GM12878 (cell line): Measurements from ENCODE around the gene SBF1.

Experiments used
- CBFB ChIP-seq: IDR thresholded peaks from 2 replicates; pipeline ENCODE4 v1.6.1; 2016; ENCODE audit warnings: antibody characterized with exemption, low read depth
- CTCF ChIP-seq, 3 experiments: IDR thresholded peaks in 2 of 3; conservative IDR thresholded peaks in 1 of 3; 2 replicates each; pipeline ENCODE4 v1.5.1; 2011; ENCODE audit warnings: low read depth in 3 of 3, low read length in 3 of 3, mild to moderate bottlenecking in 3 of 3, control low read depth in 2 of 3, moderate library complexity in 2 of 3, inconsistent platforms in 1 of 3, mixed read lengths in 1 of 3; ENCODE audit not compliant: control insufficient read depth in 2 of 3, insufficient read depth in 1 of 3; ENCODE audit errors: extremely low read depth in 1 of 3
- EP300 ChIP-seq, 2 experiments: fragments of 150-350 bp in 1 of 2; IDR thresholded peaks; 2 replicates each; pipeline ENCODE4 v1.6.1; 2011 to 2012; ENCODE audit warnings: low read depth in 2 of 2, low read length in 2 of 2, borderline replicate concordance in 1 of 2, improper control_type of control experiment in 1 of 2, inconsistent platforms in 1 of 2; ENCODE audit not compliant: control insufficient read depth in 1 of 2
- ESRRA ChIP-seq: IDR thresholded peaks from 2 replicates; pipeline ENCODE4 v1.6.1; 2012; ENCODE audit warnings: mild to moderate bottlenecking, low read length, improper control_type of control experiment
- MYC ChIP-seq: IDR thresholded peaks from 2 replicates; pipeline ENCODE4 v1.6.1; 2011; ENCODE audit warnings: mild to moderate bottlenecking, low read length, moderate library complexity, inconsistent platforms; ENCODE audit not compliant: insufficient read depth, insufficient replicate concordance, insufficient read length, severe bottlenecking
- NRF1 ChIP-seq: conservative IDR thresholded peaks from 2 replicates; pipeline ENCODE4 v1.6.1; 2011; ENCODE audit warnings: mild to moderate bottlenecking, low read depth, low read length, improper control_type of control experiment
- SIN3A ChIP-seq: IDR thresholded peaks from 2 replicates; pipeline ENCODE4 v1.6.1; 2012; ENCODE audit warnings: low read depth, low read length, improper control_type of control experiment
- SMARCA5 ChIP-seq: fragments of 450-650 bp; IDR thresholded peaks from 2 replicates; pipeline ENCODE4 v1.6.1; 2017; ENCODE audit warnings: mild to moderate bottlenecking
- TARDBP ChIP-seq: IDR thresholded peaks from 2 replicates; pipeline ENCODE4 v1.6.1; 2016; ENCODE audit warnings: borderline replicate concordance
- YY1 ChIP-seq: IDR thresholded peaks from 2 replicates; pipeline ENCODE4 v1.6.1; 2011; ENCODE audit warnings: low read depth, mild to moderate bottlenecking, low read length
- ZBTB33 ChIP-seq: fragments of 450-650 bp; IDR thresholded peaks from 2 replicates; pipeline ENCODE4 v1.6.1; 2017; ENCODE audit warnings: mild to moderate bottlenecking
- ZNF274 ChIP-seq: IDR thresholded peaks from one replicate; pipeline ENCODE4 v1.8.0; 2011; ENCODE audit not compliant: insufficient read length, insufficient read depth

- no peak for TF ChIP-seq CBFB
- no peak for TF ChIP-seq TARDBP
- TF ChIP-seq ZBTB33 = no peak
- no peak for TF ChIP-seq YY1
- TF ChIP-seq CTCF (IDR thresholded peaks at IDR 0.05 in 2 of 3, conservative IDR thresholded peaks at IDR 0.05 in 1 of 3; ENCODE audit: control insufficient read depth in 2 of 3, extremely low read depth in 1 of 3, insufficient read depth in 1 of 3, low read depth in 3 of 3, low read length in 3 of 3) = no peak
- no peak for TF ChIP-seq EP300 (IDR thresholded peaks at IDR 0.05; ENCODE audit: borderline replicate concordance in 1 of 2, control insufficient read depth in 1 of 2, low read depth in 2 of 2, low read length in 2 of 2)
- no peak for TF ChIP-seq SIN3A
- TF ChIP-seq ZNF274 = no peak
- no peak for TF ChIP-seq MYC
- no peak for TF ChIP-seq NRF1
- TF ChIP-seq SMARCA5 = no peak
- no peak for TF ChIP-seq ESRRA
These were observed 66.5 kb downstream of the SBF1 start for GRCh38 chr22:50408311-50408710.
